GM18907 (cell line): ENCODE results near the gene AKAP17A.

Experiments used
- ATAC-seq: cut with Tn5 transposase; IDR thresholded peaks from one replicate; pipeline ENCODE4 v1.9.1; 2021; ENCODE audit warnings: mild to moderate bottlenecking, moderate library complexity; ENCODE audit not compliant: unreplicated experiment

The AKAP17A gene

DNA sequence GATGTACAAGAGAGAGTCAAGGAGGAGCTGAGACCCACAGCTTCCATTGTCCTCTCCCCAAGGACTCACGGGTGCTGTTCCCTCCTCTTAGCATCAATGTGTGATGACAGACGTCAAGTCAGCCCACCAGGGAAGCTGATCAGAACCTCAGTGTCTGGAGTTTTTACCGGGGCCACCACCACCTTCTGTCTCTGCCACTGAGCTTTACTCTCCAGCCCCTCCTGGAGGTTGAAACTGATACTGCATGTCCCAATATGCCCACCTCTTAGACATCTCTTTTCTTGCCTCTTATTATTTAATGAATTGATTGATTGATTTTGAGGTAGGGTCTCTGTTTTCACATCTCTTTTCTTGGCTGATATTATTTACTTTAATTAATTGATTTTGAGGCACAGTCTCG, 10.3 kb upstream of the AKAP17A start:
- ATAC-seq = peak; percentile 46

- peak; percentile 70 for ATAC-seq
Observed at GRCh38 chrX:1582686-1583437, 8.5 kb upstream of the AKAP17A start.

DNA sequence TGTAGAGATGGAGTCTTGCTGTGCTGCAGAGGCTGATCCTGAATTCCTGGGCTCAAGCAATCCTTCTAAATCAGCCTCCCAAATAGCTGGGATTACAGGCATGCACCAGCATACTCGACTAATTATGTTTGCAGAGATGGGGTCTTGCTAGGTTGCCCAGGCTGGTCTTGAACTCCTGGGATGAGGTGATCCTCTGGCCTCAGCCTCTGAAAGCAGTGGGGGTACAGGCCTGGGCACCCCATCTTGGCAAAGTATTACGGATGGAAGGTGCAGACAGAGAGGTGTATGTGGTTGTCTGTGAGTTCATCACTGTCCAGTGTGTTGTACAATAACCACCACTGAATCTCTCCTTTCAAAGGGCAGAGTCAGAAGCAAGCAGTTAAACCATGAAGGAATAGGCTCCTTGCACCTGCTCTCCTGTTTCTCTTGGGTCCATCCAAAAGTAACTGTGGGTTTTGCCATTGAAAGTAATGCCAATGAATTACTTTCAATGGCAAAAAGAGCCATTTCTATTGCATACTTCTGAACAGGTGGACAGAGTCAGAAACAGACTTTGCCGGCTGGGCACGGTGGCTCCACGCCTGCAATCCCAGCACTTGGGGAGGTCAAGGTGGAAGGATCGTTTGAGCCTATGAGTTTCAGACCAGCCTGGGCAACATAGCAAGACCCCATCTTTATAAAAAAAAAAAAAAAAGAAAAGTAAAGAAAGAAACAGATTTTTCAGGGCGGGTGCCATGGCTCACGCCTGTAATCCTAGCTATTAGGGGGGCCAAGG, 7.0 kb upstream of the AKAP17A start:
- no peak for ATAC-seq

GRCh38 chrX:1587161-1587560, 4.2 kb upstream of the AKAP17A start:
- ATAC-seq = no peak

DNA sequence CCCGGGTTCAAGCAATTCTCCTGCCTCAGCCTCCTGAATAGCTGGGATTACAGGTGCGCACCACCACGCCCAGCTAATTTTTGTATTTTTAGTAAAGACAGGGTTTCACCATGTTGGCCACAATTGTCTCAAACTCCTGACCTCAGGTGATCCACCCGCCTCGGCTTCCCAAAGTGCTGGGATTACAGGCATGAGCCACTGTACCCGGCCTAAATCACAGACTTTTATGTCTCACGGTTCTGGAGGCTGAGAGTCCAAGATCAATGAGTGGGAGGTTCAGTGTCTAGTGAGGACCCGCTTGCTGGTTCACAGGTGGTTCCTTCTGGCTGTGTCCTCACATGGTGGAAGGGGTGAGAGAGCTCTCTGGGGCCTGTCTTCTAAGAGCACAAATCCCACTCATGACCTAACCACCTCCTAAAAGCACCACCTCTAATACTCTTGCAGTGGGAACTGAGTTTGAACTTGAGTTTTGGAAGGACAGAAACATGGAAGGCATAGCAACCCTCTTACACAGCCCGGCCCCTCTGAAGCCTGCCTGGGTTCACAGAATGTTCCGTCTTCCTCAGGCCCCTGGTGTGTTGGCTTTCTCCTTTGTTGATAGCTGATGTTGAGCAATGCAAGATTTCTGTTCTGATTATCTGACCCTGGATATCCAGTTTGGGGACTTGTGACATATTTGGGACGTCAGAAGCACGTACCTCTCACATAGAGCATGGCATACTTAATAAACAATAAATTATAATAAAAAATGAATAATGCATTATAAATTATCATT, 1.9 kb upstream of the AKAP17A start:
- ATAC-seq = no peak

GRCh38 chrX:1591863-1592469, 562 bp downstream of the AKAP17A start:
- peak; percentile 8 for ATAC-seq

GRCh38 chrX:1592470-1593142, 1.2 kb downstream of the AKAP17A start:
- peak; percentile 54 for ATAC-seq

DNA sequence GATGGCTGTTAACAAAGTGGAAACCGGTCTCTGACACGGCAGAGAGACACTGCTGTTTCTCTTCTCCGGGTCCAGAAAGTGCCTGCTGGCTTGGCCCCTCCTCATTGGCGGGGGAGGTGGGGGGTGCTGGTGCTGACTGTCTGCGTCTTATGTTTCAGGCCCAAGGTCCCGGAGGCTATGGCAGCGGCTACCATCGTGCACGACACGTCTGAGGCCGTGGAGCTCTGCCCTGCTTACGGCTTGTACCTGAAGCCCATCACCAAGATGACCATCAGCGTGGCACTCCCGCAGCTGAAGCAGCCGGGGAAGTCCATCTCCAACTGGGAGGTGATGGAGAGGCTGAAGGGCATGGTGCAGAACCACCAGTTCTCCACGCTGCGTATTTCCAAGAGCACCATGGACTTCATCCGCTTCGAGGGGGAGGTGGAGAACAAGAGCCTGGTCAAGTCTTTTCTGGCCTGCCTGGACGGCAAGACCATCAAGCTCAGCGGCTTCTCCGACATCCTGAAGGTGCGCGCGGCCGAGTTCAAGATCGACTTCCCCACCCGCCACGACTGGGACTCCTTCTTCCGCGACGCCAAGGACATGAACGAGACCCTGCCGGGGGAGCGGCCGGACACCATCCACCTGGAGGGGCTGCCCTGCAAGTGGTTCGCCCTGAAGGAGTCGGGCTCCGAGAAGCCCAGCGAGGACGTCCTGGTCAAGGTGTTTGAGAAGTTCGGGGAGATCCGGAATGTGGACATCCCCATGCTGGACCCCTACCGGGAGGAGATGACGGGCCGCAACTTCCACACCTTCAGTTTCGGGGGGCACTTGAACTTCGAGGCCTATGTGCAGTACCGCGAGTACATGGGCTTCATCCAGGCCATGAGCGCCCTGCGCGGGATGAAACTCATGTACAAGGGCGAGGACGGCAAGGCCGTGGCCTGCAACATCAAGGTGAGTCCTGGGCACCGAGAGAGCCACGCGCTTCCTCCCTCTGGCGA, 2.2 kb downstream of the AKAP17A start:
- no peak for ATAC-seq

GRCh38 chrX:1595711-1596060, 4.3 kb downstream of the AKAP17A start:
- ATAC-seq = no peak

DNA sequence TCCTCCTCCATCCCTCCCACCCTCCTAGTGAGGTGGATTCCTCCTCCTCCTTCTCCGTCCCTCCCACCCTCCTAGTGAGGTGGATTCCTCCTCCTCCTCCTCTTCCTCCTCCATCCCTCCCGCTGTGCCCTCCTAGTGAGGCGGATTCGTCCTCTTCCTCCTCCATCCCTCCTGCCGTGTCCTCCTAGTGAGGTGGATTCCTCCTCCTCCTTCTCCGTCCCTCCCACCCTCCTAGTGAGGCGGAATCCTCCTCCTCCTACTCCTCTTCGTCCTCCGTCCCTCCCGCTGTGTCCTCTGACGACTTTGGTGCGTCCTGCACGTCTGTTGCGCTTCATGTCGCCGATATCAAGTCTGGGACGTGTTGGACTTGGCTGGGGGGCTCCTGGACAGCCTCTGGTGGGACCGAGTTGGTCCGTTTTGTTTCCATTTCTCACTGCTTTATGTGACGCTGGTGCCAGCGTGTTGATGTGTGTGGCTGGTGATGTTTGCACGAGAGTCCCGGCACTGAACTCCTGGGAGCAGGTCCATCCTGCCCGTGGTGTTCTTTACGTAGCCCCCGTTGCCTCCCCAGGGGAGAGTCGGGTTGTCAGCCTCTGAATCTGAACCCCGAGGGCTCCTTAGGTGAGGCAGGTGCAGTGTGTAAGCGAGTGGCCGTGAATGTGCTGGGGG, 5.4 kb downstream of the AKAP17A start:
- ATAC-seq = no peak

DNA sequence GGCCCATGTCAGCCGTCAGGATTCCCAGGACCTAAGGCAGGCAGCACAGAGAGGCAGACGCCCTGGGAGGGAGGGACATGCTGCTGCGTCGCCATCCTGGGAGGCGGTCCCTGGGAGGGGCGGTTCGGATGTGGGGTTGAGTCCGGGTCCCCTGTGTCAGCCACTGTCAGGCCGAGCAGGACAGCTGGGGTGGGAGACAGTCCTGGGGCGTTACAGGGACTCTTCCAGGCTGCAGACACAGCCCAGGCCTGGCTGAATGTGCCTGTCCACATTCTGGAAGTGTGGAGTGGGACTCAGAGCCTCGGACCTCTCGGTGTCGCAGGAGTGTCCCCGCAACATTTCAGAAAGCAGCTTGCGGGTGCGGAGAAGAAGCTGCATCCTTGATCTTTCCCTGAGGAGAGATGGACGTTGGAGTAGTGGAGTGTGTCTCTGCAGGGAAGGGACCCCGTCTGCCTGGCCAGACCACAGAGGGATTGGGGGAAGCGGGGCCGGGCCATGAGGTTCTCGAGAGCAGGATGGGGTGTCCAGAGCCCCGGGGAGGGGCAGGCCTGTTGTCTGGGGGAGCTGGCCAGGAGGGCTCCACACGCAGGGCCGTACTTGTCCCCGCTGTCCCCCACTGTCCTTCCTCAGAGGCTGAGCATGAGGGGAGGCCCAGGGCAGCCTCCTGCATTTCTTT, 6.1 kb downstream of the AKAP17A start:
- no peak for ATAC-seq

GRCh38 chrX:1598021-1598875, 6.8 kb downstream of the AKAP17A start:
- peak; percentile 38 for ATAC-seq

- ATAC-seq = no peak
Observed at GRCh38 chrX:1598876-1599790, 7.7 kb downstream of the AKAP17A start.

DNA sequence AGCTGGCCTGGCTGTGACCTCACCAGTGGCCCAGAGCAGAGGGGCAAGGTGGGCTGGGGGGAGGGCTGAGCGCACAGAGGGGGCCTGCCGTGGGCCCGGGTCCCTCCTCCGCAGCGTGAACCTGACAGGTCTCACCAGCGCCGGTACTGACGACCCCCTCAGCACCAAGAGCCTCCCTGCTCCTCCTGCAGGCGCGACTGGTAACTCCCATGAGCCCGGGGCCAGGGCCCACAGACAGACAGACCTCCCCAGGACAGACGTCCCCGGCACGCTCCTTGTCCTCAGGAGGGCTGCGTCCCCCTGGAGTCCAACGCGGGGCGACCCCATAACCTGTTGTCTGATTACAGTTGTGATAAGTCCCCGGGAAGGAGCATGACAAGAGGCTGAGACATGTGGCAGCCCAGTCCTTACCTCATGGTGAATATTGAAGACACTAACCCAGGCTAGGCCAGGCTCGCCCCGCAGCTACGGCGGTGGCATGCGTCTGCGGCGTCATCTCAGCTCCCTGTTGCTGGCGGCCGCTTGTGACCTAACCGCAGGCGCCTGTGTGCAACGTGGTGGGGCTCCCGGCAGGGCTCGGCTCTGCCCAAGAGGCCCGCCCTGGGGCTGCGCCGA, 8.5 kb downstream of the AKAP17A start:
- ATAC-seq = no peak

GRCh38 chrX:1600406-1601050, 9.1 kb downstream of the AKAP17A start:
- no peak for ATAC-seq
